HEK293 (cell line): ENCODE measurements around the gene TSR3.

Source experiments
- CTCF ChIA-PET: fragments of 350-600 bp; formaldehyde crosslinking; extraction: SDS; loops from one replicate; lab custom pipeline; 2021; ENCODE audit warnings: antibody characterized with exemption; lab: Yijun Ruan, JAX
- POLR2A ChIA-PET: fragments of 300-600 bp; formaldehyde crosslinking; extraction: SDS; loops from one replicate; lab custom pipeline; 2020; ENCODE audit warnings: antibody characterized with exemption, inconsistent platforms; lab: Yijun Ruan, JAX
- H3K27ac ChIP-seq: fragments of 200-500 bp; sonication (Bioruptor generic); 2 replicates; pipeline ENCODE4 v1.5.1; 2014; ENCODE audit warnings: low read depth, low read length, control low read depth, inconsistent platforms; ENCODE audit errors: extremely low read depth
- H3K36me3 ChIP-seq, 2 experiments: fragments of 200-500 bp in 1 of 2; sonication (Bioruptor generic) in 1 of 2; 1 replicate in 1 of 2; 2 replicates in 1 of 2; pipeline ENCODE4 v1.5.1; 2014 to 2017; ENCODE audit warnings: inconsistent platforms in 2 of 2, low read length in 2 of 2; ENCODE audit not compliant: control insufficient read depth in 2 of 2, insufficient read depth in 1 of 2
- H3K4me1 ChIP-seq: fragments of 200-500 bp; sonication (Bioruptor generic); 2 replicates; pipeline ENCODE4 v1.5.1; 2014; ENCODE audit warnings: mild to moderate bottlenecking, low read length, inconsistent platforms; ENCODE audit not compliant: control insufficient read depth, insufficient read depth
- H3K4me3 ChIP-seq: 2 replicates; pipeline ENCODE4 v1.5.1; 2011; ENCODE audit warnings: low read depth, mild to moderate bottlenecking, control low read depth, low read length, moderate library complexity
- H3K9me3 ChIP-seq: fragments of 200-500 bp; sonication (Bioruptor generic); 2 replicates; pipeline ENCODE4 v1.5.1; 2014; ENCODE audit warnings: low read depth, low read length, inconsistent platforms; ENCODE audit not compliant: control insufficient read depth, insufficient read depth
- ELK4 ChIP-seq: IDR thresholded peaks from 2 replicates; pipeline ENCODE4 v1.6.1; 2011; ENCODE audit warnings: mild to moderate bottlenecking, low read depth, low read length, borderline replicate concordance
- GLI4 ChIP-seq: fragments of 450-650 bp; formaldehyde crosslinking; IDR thresholded peaks from 2 replicates; pipeline ENCODE4 v1.5.1; 2016; ENCODE audit warnings: missing biosample characterization, missing genetic modification characterization
- HIC1 ChIP-seq: fragments of 450-650 bp; formaldehyde crosslinking; IDR thresholded peaks from 2 replicates; pipeline ENCODE4 v1.5.1; 2016; ENCODE audit warnings: missing biosample characterization, missing genetic modification characterization
- KLF8 ChIP-seq: fragments of 450-650 bp; formaldehyde crosslinking; IDR thresholded peaks from 2 replicates; pipeline ENCODE4 v1.5.1; 2016; ENCODE audit warnings: missing biosample characterization, missing genetic modification characterization
- SCRT1 ChIP-seq: fragments of 450-650 bp; formaldehyde crosslinking; IDR thresholded peaks from 2 replicates; pipeline ENCODE4 v1.5.1; 2016; ENCODE audit warnings: missing biosample characterization, missing genetic modification characterization, borderline replicate concordance
- SP7 ChIP-seq: fragments of 450-650 bp; formaldehyde crosslinking; IDR thresholded peaks from 2 replicates; pipeline ENCODE4 v1.5.1; 2016; ENCODE audit warnings: missing biosample characterization, missing genetic modification characterization
- TSHZ1 ChIP-seq: fragments of 450-650 bp; formaldehyde crosslinking; IDR thresholded peaks from 2 replicates; pipeline ENCODE4 v1.5.1; 2016; ENCODE audit warnings: missing biosample characterization, missing genetic modification characterization, borderline replicate concordance
- YY2 ChIP-seq: fragments of 450-650 bp; formaldehyde crosslinking; IDR thresholded peaks from 2 replicates; pipeline ENCODE4 v1.5.1; 2016; ENCODE audit warnings: missing biosample characterization, missing genetic modification characterization
- ZBTB20 ChIP-seq: fragments of 450-650 bp; formaldehyde crosslinking; IDR thresholded peaks from 2 replicates; pipeline ENCODE4 v1.5.1; 2016; ENCODE audit warnings: missing biosample characterization, missing genetic modification characterization
- ZNF16 ChIP-seq: fragments of 450-650 bp; formaldehyde crosslinking; IDR thresholded peaks from 2 replicates; pipeline ENCODE4 v1.5.1; 2016; ENCODE audit warnings: low read depth, missing biosample characterization, missing genetic modification characterization
- ZNF184 ChIP-seq: fragments of 450-650 bp; IDR thresholded peaks from 2 replicates; pipeline ENCODE4 v1.5.1; 2018; ENCODE audit warnings: missing biosample characterization, mild to moderate bottlenecking, missing genetic modification characterization
- ZNF24 ChIP-seq: fragments of 450-650 bp; formaldehyde crosslinking; IDR thresholded peaks from 2 replicates; pipeline ENCODE4 v1.5.1; 2016; ENCODE audit warnings: missing biosample characterization, missing genetic modification characterization
- ZNF473 ChIP-seq: fragments of 450-650 bp; formaldehyde crosslinking; IDR thresholded peaks from 2 replicates; pipeline ENCODE4 v1.5.1; 2017; ENCODE audit warnings: missing biosample characterization, missing genetic modification characterization
- ZNF596 ChIP-seq: fragments of 450-650 bp; IDR thresholded peaks from 2 replicates; pipeline ENCODE4 v1.5.0; 2018; ENCODE audit warnings: missing biosample characterization, mild to moderate bottlenecking, missing genetic modification characterization, moderate library complexity
- ZNF623 ChIP-seq: fragments of 450-650 bp; formaldehyde crosslinking; IDR thresholded peaks from 2 replicates; pipeline ENCODE4 v1.5.1; 2016; ENCODE audit warnings: missing biosample characterization, missing genetic modification characterization

Gene TSR3

GRCh38 chr16:1324286-1324826 lies 27.3 kb downstream of the TSR3 start:
- TF ChIP-seq ZNF623 (tag by site-specific recombination) (no peak), ZNF596 (tag by site-specific recombination) (no peak), ELK4 (no peak), ZBTB20 (tag by site-specific recombination) (no peak), ZNF24 (no peak), TSHZ1 (tag by site-specific recombination) (no peak), ZNF473 (tag by site-specific recombination) (no peak), YY2 (tag by site-specific recombination) (no peak)
- TF ChIP-seq, all 188 proteins: peak for 0
- Histone ChIP-seq H3K9me3 (no peaks in the 10 kb centered on the region), H3K27ac (no peak overlapping the region), H3K4me1 (no peaks in the 10 kb centered on the region), H3K4me3 (no peak overlapping the region), H3K36me3 (peaks cover 10 to 43% of the 10 kb centered on the region in 2 experiments; a peak in 2 of 3 replicates)
- POLR2A ChIA-PET: no interaction called here
- CTCF ChIA-PET: no interaction called here

- Histone ChIP-seq H3K4me1 (no peaks in the 10 kb centered on the region), H3K36me3 (peaks cover 12 to 51% of the 10 kb centered on the region in 2 experiments; a peak in 2 of 3 replicates), H3K4me3 (no peak overlapping the region), H3K9me3 (no peaks in the 10 kb centered on the region), H3K27ac (no peak overlapping the region)
- no peak for TF ChIP-seq GLI4
- TF ChIP-seq ZNF16 (tag by site-specific recombination): no peak
- TF ChIP-seq HIC1: 0 out of 2 replicates have a peak, but pooled peaks have one; percentile 20
- no peak for TF ChIP-seq ZNF184
- TF ChIP-seq KLF8 (tag by site-specific recombination): no peak
- no peak for TF ChIP-seq SCRT1 (tag by site-specific recombination)
- no peak for TF ChIP-seq SP7 (tag by site-specific recombination)
- CTCF ChIA-PET: no interaction called here
- POLR2A ChIA-PET: no interaction called here
These were observed 28.1 kb downstream of the TSR3 start for GRCh38 chr16:1323296-1324239.
